Measurements from ENCODE around the gene CSMD2.

DNA sequence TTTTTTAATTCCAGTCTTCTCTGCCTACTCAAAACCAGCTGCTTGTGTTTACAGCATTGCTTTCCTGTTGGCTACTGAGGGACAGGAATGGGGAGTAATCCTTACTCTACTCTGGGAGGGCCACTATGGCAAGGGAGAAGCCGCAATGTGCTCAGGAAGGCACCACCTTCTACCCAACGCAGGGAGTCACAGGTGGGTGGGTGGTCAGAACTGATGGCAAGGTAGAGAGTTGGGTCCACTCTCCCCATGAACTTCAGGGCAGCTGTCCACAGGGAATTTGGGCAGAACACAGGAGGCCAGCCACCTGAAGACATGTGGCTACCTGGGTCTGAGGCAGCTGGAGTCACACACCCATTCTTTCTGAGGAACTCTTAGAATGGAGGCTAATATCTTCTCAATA, 341.6 kb downstream of the CSMD2 start:
- no peak for TF ChIP-seq EP300 (IDR thresholded peaks at IDR 0.05; ENCODE audit: low read depth)
- TF ChIP-seq, protein P1, sequence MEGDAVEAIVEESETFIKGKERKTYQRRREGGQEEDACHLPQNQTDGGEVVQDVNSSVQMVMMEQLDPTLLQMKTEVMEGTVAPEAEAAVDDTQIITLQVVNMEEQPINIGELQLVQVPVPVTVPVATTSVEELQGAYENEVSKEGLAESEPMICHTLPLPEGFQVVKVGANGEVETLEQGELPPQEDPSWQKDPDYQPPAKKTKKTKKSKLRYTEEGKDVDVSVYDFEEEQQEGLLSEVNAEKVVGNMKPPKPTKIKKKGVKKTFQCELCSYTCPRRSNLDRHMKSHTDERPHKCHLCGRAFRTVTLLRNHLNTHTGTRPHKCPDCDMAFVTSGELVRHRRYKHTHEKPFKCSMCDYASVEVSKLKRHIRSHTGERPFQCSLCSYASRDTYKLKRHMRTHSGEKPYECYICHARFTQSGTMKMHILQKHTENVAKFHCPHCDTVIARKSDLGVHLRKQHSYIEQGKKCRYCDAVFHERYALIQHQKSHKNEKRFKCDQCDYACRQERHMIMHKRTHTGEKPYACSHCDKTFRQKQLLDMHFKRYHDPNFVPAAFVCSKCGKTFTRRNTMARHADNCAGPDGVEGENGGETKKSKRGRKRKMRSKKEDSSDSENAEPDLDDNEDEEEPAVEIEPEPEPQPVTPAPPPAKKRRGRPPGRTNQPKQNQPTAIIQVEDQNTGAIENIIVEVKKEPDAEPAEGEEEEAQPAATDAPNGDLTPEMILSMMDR (IDR thresholded peaks at IDR 0.05) = no peak

Data from transverse colon (tissue), 3 donors.